Ishikawa (cell line): ENCODE measurements around the gene WDR1.

Source experiments
- CEBPB ChIP-seq: IDR thresholded peaks from 2 replicates; pipeline ENCODE4 v1.6.1; 2012
- CREB1 ChIP-seq: IDR thresholded peaks from 2 replicates; pipeline ENCODE4 v1.6.1; 2012; ENCODE audit warnings: low read depth
- EGR1 ChIP-seq: IDR thresholded peaks from 2 replicates; pipeline ENCODE4 v1.6.1; 2012
- EP300 ChIP-seq: IDR thresholded peaks from 2 replicates; pipeline ENCODE4 v1.6.1; 2012; ENCODE audit warnings: borderline replicate concordance
- FOXM1 ChIP-seq: IDR thresholded peaks from 2 replicates; pipeline ENCODE4 v1.6.1; 2012; ENCODE audit warnings: low read depth, borderline replicate concordance
- MAX ChIP-seq: IDR thresholded peaks from 2 replicates; pipeline ENCODE4 v1.6.1; 2012
- NFIC ChIP-seq: IDR thresholded peaks from 2 replicates; pipeline ENCODE4 v1.6.1; 2012
- RAD21 ChIP-seq: IDR thresholded peaks from 2 replicates; pipeline ENCODE4 v1.6.1; 2012; ENCODE audit warnings: low read depth
- REST ChIP-seq: IDR thresholded peaks from 2 replicates; pipeline ENCODE4 v1.6.1; 2012; ENCODE audit warnings: low read depth, mild to moderate bottlenecking
- TAF1 ChIP-seq: IDR thresholded peaks from 2 replicates; pipeline ENCODE4 v1.6.1; 2012; ENCODE audit warnings: low read depth, mild to moderate bottlenecking
- TCF12 ChIP-seq: IDR thresholded peaks from 2 replicates; pipeline ENCODE4 v1.6.1; 2012; ENCODE audit warnings: low read depth
- TEAD4 ChIP-seq: IDR thresholded peaks from 2 replicates; pipeline ENCODE4 v1.6.1; 2012
- USF1 ChIP-seq: IDR thresholded peaks from 2 replicates; pipeline ENCODE4 v1.6.1; 2012
- YY1 ChIP-seq: IDR thresholded peaks from 2 replicates; pipeline ENCODE4 v1.6.1; 2012; ENCODE audit warnings: low read depth
- ZBTB7A ChIP-seq: IDR thresholded peaks from 2 replicates; pipeline ENCODE4 v1.6.1; 2012; ENCODE audit warnings: low read depth

Gene WDR1

GRCh38 chr4:10160281-10160856, 43.8 kb upstream of the WDR1 start:
- TF ChIP-seq RAD21 (peak; percentile 28; the same call in 1 of the 2 replicates), ZBTB7A (no peak), EP300 (no peak)

GRCh38 chr4:10159671-10160070, 43.1 kb upstream of the WDR1 start:
- TF ChIP-seq EP300 = no peak
- TF ChIP-seq CEBPB = no peak
- no peak for TF ChIP-seq ZBTB7A
- no peak for TF ChIP-seq FOXM1
- no peak for TF ChIP-seq REST
- TF ChIP-seq EGR1 = no peak
- no peak for TF ChIP-seq CREB1
- no peak for TF ChIP-seq RAD21
- no peak for TF ChIP-seq TAF1
- no peak for TF ChIP-seq YY1
- TF ChIP-seq MAX = no peak

GRCh38 chr4:10158333-10158942, 41.8 kb upstream of the WDR1 start:
- TF ChIP-seq CEBPB (no peak), YY1 (no peak)

GRCh38 chr4:10157478-10158332, 41.1 kb upstream of the WDR1 start:
- TF ChIP-seq RAD21 (peak; percentile 75), NFIC (no peak)

- TF ChIP-seq ZBTB7A (no peak), EGR1 (no peak), CEBPB (no peak), USF1 (no peak), FOXM1 (no peak), TEAD4 (no peak), NFIC (no peak), TAF1 (no peak), REST (no peak), TCF12 (no peak), YY1 (no peak), RAD21 (no peak), CREB1 (no peak), MAX (no peak), EP300 (no peak)
Observed at GRCh38 chr4:10154241-10154640, 37.6 kb upstream of the WDR1 start.

- TF ChIP-seq CREB1 (no peak), TCF12 (no peak), YY1 (no peak), USF1 (no peak), FOXM1 (no peak), EGR1 (no peak), EP300 (no peak), MAX (no peak), RAD21 (no peak), TAF1 (no peak), TEAD4 (no peak)
Observed at GRCh38 chr4:10153161-10153560, 36.6 kb upstream of the WDR1 start.
